Muscle of leg (tissue), 11 donors: ENCODE measurements around the gene SLC4A8. TPM values are rescaled to one million over a fixed set of nuclear protein-coding genes. Genes with fewer than 3 reads are reported as not detected.

Source experiments
- DNase-seq: peaks from one replicate; pipeline ENCODE4 v3.0.0; 2013
- H3K27ac ChIP-seq: one replicate; pipeline ENCODE4 v1.5.1; 2013; ENCODE audit warnings: mild to moderate bottlenecking, low read length, control low read depth
- H3K27me3 ChIP-seq: one replicate; pipeline ENCODE4 v1.6.1; 2013; ENCODE audit warnings: low read length; ENCODE audit not compliant: control insufficient read depth, insufficient read depth
- H3K36me3 ChIP-seq: one replicate; pipeline ENCODE4 v1.6.1; 2013; ENCODE audit warnings: low read length; ENCODE audit not compliant: control insufficient read depth, insufficient read depth
- H3K4me1 ChIP-seq: one replicate; pipeline ENCODE4 v1.6.1; 2013; ENCODE audit warnings: low read length; ENCODE audit not compliant: control insufficient read depth, insufficient read depth
- H3K4me3 ChIP-seq: one replicate; pipeline ENCODE4 v1.5.1; 2013; ENCODE audit warnings: low read length, control low read depth
- H3K9me3 ChIP-seq: replicated peaks from 2 replicates; pipeline ENCODE4 v1.6.1; 2013; ENCODE audit warnings: low read depth, low read length; ENCODE audit not compliant: control insufficient read depth
- WGBS: methylation state at CpG from one replicate; pipeline ENCODE4 v1.1.5; 2013; ENCODE audit warnings: missing lambda C conversion rate; ENCODE audit not compliant: insufficient coverage; 5-methylcytosine and 5-hydroxymethylcytosine counted together
- polyA plus RNA-seq, 8 donors: library from polyadenylated mRNA; unstranded; fragments of 120-200 nt; gene quantifications; one replicate each; pipeline versions ENCODE4 v1.2.1 to v1.2.3, GENCODE V29; 2013; ENCODE audit warnings: inconsistent platforms in 1 of 8, low replicate concordance in 1 of 8; ENCODE audit not compliant: insufficient read length in 8 of 8, insufficient read depth in 1 of 8
- total RNA-seq: library from RNA; stranded (reverse); fragments of 120-200 nt; gene quantifications from one replicate; pipeline ENCODE4 v1.2.4, GENCODE V29; 2013

SLC4A8 gene
- total and polyA plus RNA-seq, 9 donors, result 0.80 to 1.2 (median 0.98) TPM

- peaks cover 5% of the 10 kb centered on the region for H3K4me1 ChIP-seq
- no peaks in the 10 kb centered on the region for H3K36me3 ChIP-seq
- no peaks in the 10 kb centered on the region for H3K9me3 ChIP-seq
- no peak overlapping the region for H3K27ac ChIP-seq
- DNase-seq, result no peak
- H3K4me3 ChIP-seq, result no peak overlapping the region
- WGBS, result 66% methylated on average over 12 of the region's 13 CpGs
- H3K27me3 ChIP-seq, result no peaks in the 10 kb centered on the region
These were observed 96.1 kb downstream of the SLC4A8 start for GRCh38 chr12:51520576-51521325.

- no peak for DNase-seq
- 89% methylated on average over 7 of the region's 9 CpGs for WGBS
- no peaks in the 10 kb centered on the region for H3K36me3 ChIP-seq
- H3K4me3 ChIP-seq, result no peak overlapping the region
- H3K4me1 ChIP-seq, result peaks cover 5% of the 10 kb centered on the region
- no peaks in the 10 kb centered on the region for H3K27me3 ChIP-seq
- H3K27ac ChIP-seq, result no peak overlapping the region
- H3K9me3 ChIP-seq, result no peaks in the 10 kb centered on the region
These were observed 97.1 kb downstream of the SLC4A8 start for GRCh38 chr12:51521554-51522276.

GRCh38 chr12:51522696-51523095, 98.1 kb downstream of the SLC4A8 start:
- no peaks in the 10 kb centered on the region for H3K9me3 ChIP-seq
- H3K4me3 ChIP-seq, result no peak overlapping the region
- WGBS, result 57% methylated on average over 1 of the region's 5 CpGs

GRCh38 chr12:51524386-51524901, 99.8 kb downstream of the SLC4A8 start:
- Histone ChIP-seq H3K4me1 (peaks cover 5% of the 10 kb centered on the region), H3K4me3 (no peak overlapping the region), H3K27me3 (no peaks in the 10 kb centered on the region), H3K36me3 (no peaks in the 10 kb centered on the region), H3K27ac (peak overlapping the region; percentile 17), H3K9me3 (no peaks in the 10 kb centered on the region)
- 20% methylated on average over 3 of the region's 6 CpGs for WGBS
- DNase-seq, result peak; percentile 64

More at GRCh38 chr12:51522696-51523095, 98.1 kb downstream of the SLC4A8 start:
- Histone ChIP-seq H3K27ac (no peak overlapping the region), H3K27me3 (no peaks in the 10 kb centered on the region), H3K4me1 (peaks cover 5% of the 10 kb centered on the region), H3K36me3 (no peaks in the 10 kb centered on the region)
- DNase-seq, result no peak

- Histone ChIP-seq H3K27ac (no peak overlapping the region), H3K27me3 (no peaks in the 10 kb centered on the region), H3K9me3 (no peaks in the 10 kb centered on the region), H3K4me1 (peaks cover 5% of the 10 kb centered on the region), H3K4me3 (no peak overlapping the region), H3K36me3 (no peaks in the 10 kb centered on the region)
- WGBS, result 95% methylated on average over 10 of the region's 11 CpGs
- no peak for DNase-seq
These were observed 100.9 kb downstream of the SLC4A8 start for GRCh38 chr12:51525518-51525917.

GRCh38 chr12:51527966-51528365, 103.3 kb downstream of the SLC4A8 start:
- Histone ChIP-seq H3K27me3 (peaks cover 8% of the 10 kb centered on the region), H3K27ac (no peak overlapping the region), H3K4me3 (no peak overlapping the region), H3K36me3 (no peaks in the 10 kb centered on the region), H3K9me3 (no peaks in the 10 kb centered on the region), H3K4me1 (peaks cover 10% of the 10 kb centered on the region)
- WGBS, result no CpG with 5 or more reads among the region's 3 CpGs
- DNase-seq, result no peak

GRCh38 chr12:51528852-51529650, 104.4 kb downstream of the SLC4A8 start:
- Histone ChIP-seq H3K27me3 (peaks cover 8% of the 10 kb centered on the region), H3K4me3 (no peak overlapping the region), H3K4me1 (peaks cover 10% of the 10 kb centered on the region), H3K36me3 (no peaks in the 10 kb centered on the region), H3K9me3 (no peaks in the 10 kb centered on the region), H3K27ac (no peak overlapping the region)
- 81% methylated on average over 4 of the region's 6 CpGs for WGBS
- no peak for DNase-seq

GRCh38 chr12:51529651-51529970, 105.0 kb downstream of the SLC4A8 start:
- WGBS, result 95% methylated on average over 2 of the region's 3 CpGs
- Histone ChIP-seq H3K9me3 (no peaks in the 10 kb centered on the region), H3K4me3 (no peak overlapping the region), H3K27ac (no peak overlapping the region), H3K4me1 (peaks cover 6% of the 10 kb centered on the region), H3K36me3 (no peaks in the 10 kb centered on the region), H3K27me3 (peaks cover 11% of the 10 kb centered on the region)
- no peak for DNase-seq

- WGBS, result 95% methylated on average over 2 of the region's 4 CpGs
- H3K4me3 ChIP-seq, result no peak overlapping the region
- no peak overlapping the region for H3K27ac ChIP-seq
- H3K9me3 ChIP-seq, result no peaks in the 10 kb centered on the region
- H3K27me3 ChIP-seq, result peaks cover 14% of the 10 kb centered on the region
- H3K36me3 ChIP-seq, result no peaks in the 10 kb centered on the region
- no peak for DNase-seq
- H3K4me1 ChIP-seq, result peaks cover 5% of the 10 kb centered on the region
These were observed 105.6 kb downstream of the SLC4A8 start for GRCh38 chr12:51530208-51530607.
